K562 (cell line): Measurements from ENCODE around the gene SAMD11. TPM values are rescaled to one million over a fixed set of nuclear protein-coding genes. Genes with fewer than 3 reads are reported as not detected.

ENCODE experiments used
- DNMT1 ChIP-seq: fragments of 450-650 bp; IDR thresholded peaks from 2 replicates; pipeline ENCODE4 v1.6.1; 2016; ENCODE audit warnings: antibody characterized with exemption, mild to moderate bottlenecking
- MLLT1 ChIP-seq, 2 experiments: fragments of 450-650 bp; IDR thresholded peaks; 2 replicates each; pipeline ENCODE4 v1.6.1; 2016
- MTA2 ChIP-seq: fragments of 450-650 bp; IDR thresholded peaks from 2 replicates; pipeline ENCODE4 v1.6.1; 2016; ENCODE audit warnings: low read depth
- NFATC3 ChIP-seq: fragments of 450-650 bp; IDR thresholded peaks from 2 replicates; pipeline ENCODE4 v1.6.1; 2017; ENCODE audit warnings: mild to moderate bottlenecking
- RBBP5 ChIP-seq: fragments of 200-600 bp; sonication (generic); IDR thresholded peaks from 2 replicates; pipeline ENCODE4 v1.6.1; 2012; ENCODE audit warnings: borderline replicate concordance, mild to moderate bottlenecking, low read length, control low read depth, inconsistent platforms; ENCODE audit not compliant: insufficient read depth, poor library complexity, severe bottlenecking
- TAF9B ChIP-seq: fragments of 450-650 bp; IDR thresholded peaks from 2 replicates; pipeline ENCODE4 v1.6.1; 2018; ENCODE audit warnings: mild to moderate bottlenecking; ENCODE audit not compliant: partially characterized antibody
- TARDBP ChIP-seq: fragments of 450-650 bp; IDR thresholded peaks from 2 replicates; pipeline ENCODE4 v1.6.1; 2016
- UBTF ChIP-seq, 2 experiments: IDR thresholded peaks; 2 replicates each; pipeline ENCODE4 v1.6.1; 2012; ENCODE audit warnings: improper control_type of control experiment in 2 of 2, low read depth in 2 of 2, low read length in 2 of 2, borderline replicate concordance in 1 of 2
- ZNF124 ChIP-seq: sonication (generic); formaldehyde crosslinking; IDR thresholded peaks from 2 replicates; pipeline ENCODE4 v1.8.1; 2022; ENCODE audit warnings: missing genetic modification reagents
- ZNF384 ChIP-seq: IDR thresholded peaks from 2 replicates; pipeline ENCODE4 v1.6.1; 2012; ENCODE audit warnings: low read depth, low read length, improper control_type of control experiment
- ZNF431 ChIP-seq: sonication (generic); formaldehyde crosslinking; IDR thresholded peaks from 2 replicates; pipeline ENCODE4 v1.8.0; 2022; ENCODE audit warnings: mild to moderate bottlenecking, missing genetic modification reagents
- polyA plus RNA-seq, 8 experiments: library from polyadenylated mRNA; depleted of rRNA in 4 of 8; stranded (reverse) in 5 of 8; unstranded in 3 of 8; fragments of >200 nt; fragmentation: Nextera tagmentation in 2 of 8; fragmentation: Illumina TruSeq in 1 of 8; extraction: Ambion mirVana in 2 of 8; extraction: Trizol in 1 of 8; gene quantifications; 2 replicates each; pipeline versions ENCODE4 v1.2.1 to v1.2.3, GENCODE V29; 2011 to 2014; ENCODE audit warnings: inconsistent platforms in 1 of 8, missing spikeins in 1 of 8
- total RNA-seq, 7 experiments: library from RNA; depleted of rRNA in 6 of 7; stranded (reverse); fragments of >200 nt in 6 of 7; fragmentation: Illumina TruSeq in 2 of 7; extraction: Trizol in 2 of 7; gene quantifications; 2 replicates each; pipeline versions ENCODE4 v1.2.1 to v1.2.3, GENCODE V29; 2011 to 2021; ENCODE audit warnings: low replicate concordance in 1 of 7
- TF ChIP-seq, protein P1 (sequence below): fragments of 250-450 bp; sonication (Bioruptor Pico); IDR thresholded peaks from 2 replicates; pipeline ENCODE4 v1.4.0; 2020
- TF ChIP-seq, protein P2 (sequence below), 2 experiments: IDR thresholded peaks in 1 of 2; conservative IDR thresholded peaks in 1 of 2; 2 replicates each; pipeline ENCODE4 v1.6.1; 2016; ENCODE audit warnings: low read depth in 2 of 2, mild to moderate bottlenecking in 1 of 2, missing compliant biosample characterization in 1 of 2, missing genetic modification characterization in 1 of 2, moderate library complexity in 1 of 2

The SAMD11 gene
- total and polyA plus RNA-seq, 9 of the 15 experiments (the other 6 are each of a cell fraction or from before 2014, with no cell fraction given): 0.07 to 0.82 (median 0.11) TPM; not detected in 2

- TF ChIP-seq MLLT1 (IDR thresholded peaks at IDR 0.05) (no peak), TARDBP (no peak), UBTF (IDR thresholded peaks at IDR 0.05; ENCODE audit: borderline replicate concordance in 1 of 2, low read depth in 2 of 2, low read length in 2 of 2) (no peak), MTA2 (no peak), NFATC3 (no peak), DNMT1 (no peak), ZNF124 (CRISPR knock-in tag) (no peak), RBBP5 (no peak), TAF9B (no peak), ZNF431 (CRISPR knock-in tag) (no peak), ZNF384 (no peak)
- TF ChIP-seq, protein P1, sequence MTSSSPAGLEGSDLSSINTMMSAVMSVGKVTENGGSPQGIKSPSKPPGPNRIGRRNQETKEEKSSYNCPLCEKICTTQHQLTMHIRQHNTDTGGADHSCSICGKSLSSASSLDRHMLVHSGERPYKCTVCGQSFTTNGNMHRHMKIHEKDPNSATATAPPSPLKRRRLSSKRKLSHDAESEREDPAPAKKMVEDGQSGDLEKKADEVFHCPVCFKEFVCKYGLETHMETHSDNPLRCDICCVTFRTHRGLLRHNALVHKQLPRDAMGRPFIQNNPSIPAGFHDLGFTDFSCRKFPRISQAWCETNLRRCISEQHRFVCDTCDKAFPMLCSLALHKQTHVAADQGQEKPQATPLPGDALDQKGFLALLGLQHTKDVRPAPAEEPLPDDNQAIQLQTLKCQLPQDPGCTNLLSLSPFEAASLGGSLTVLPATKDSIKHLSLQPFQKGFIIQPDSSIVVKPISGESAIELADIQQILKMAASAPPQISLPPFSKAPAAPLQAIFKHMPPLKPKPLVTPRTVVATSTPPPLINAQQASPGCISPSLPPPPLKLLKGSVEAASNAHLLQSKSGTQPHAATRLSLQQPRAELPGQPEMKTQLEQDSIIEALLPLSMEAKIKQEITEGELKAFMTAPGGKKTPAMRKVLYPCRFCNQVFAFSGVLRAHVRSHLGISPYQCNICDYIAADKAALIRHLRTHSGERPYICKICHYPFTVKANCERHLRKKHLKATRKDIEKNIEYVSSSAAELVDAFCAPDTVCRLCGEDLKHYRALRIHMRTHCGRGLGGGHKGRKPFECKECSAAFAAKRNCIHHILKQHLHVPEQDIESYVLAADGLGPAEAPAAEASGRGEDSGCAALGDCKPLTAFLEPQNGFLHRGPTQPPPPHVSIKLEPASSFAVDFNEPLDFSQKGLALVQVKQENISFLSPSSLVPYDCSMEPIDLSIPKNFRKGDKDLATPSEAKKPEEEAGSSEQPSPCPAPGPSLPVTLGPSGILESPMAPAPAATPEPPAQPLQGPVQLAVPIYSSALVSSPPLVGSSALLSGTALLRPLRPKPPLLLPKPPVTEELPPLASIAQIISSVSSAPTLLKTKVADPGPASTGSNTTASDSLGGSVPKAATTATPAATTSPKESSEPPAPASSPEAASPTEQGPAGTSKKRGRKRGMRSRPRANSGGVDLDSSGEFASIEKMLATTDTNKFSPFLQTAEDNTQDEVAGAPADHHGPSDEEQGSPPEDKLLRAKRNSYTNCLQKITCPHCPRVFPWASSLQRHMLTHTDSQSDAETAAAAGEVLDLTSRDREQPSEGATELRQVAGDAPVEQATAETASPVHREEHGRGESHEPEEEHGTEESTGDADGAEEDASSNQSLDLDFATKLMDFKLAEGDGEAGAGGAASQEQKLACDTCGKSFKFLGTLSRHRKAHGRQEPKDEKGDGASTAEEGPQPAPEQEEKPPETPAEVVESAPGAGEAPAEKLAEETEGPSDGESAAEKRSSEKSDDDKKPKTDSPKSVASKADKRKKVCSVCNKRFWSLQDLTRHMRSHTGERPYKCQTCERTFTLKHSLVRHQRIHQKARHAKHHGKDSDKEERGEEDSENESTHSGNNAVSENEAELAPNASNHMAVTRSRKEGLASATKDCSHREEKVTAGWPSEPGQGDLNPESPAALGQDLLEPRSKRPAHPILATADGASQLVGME (CRISPR knock-in tag): no peak
- TF ChIP-seq, protein P2, sequence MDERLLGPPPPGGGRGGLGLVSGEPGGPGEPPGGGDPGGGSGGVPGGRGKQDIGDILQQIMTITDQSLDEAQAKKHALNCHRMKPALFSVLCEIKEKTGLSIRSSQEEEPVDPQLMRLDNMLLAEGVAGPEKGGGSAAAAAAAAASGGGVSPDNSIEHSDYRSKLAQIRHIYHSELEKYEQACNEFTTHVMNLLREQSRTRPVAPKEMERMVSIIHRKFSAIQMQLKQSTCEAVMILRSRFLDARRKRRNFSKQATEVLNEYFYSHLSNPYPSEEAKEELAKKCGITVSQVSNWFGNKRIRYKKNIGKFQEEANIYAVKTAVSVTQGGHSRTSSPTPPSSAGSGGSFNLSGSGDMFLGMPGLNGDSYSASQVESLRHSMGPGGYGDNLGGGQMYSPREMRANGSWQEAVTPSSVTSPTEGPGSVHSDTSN (CRISPR knock-in tag; IDR thresholded peaks at IDR 0.05; ENCODE audit: low read depth): no peak
- TF ChIP-seq, protein P2 (tag; conservative IDR thresholded peaks at IDR 0.05; ENCODE audit: low read depth): 0 out of 2 replicates have a peak, but pooled peaks have one; percentile 8
Observed at GRCh38 chr1:939511-940106, 15.9 kb downstream of the SAMD11 start (continued).
